GM12874 (cell line): ENCODE data around the gene DCAF11.

Source experiments
- TF ChIP-seq, protein P1 (sequence below): IDR thresholded peaks from 2 replicates; pipeline ENCODE4 v1.5.1; 2011; ENCODE audit warnings: low read depth, mild to moderate bottlenecking, control low read depth, low read length, moderate library complexity; ENCODE audit not compliant: insufficient read depth

DCAF11 gene

DNA sequence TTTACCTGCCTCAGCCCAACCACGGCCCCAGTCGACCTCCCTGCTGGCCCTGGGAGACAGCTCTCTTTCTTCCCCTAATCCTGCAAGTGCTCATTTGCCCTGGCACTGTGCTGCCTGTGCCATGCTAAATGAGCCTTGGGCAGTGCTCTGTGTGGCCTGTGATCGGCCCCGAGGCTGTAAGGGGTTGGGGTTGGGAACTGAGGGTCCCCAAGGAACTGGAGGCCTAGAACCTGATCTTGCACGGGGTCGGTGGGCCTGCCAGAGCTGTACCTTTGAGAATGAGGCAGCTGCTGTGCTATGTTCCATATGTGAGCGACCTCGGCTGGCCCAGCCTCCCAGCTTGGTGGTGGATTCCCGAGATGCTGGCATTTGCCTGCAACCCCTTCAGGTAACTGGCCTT, 35.5 kb downstream of the DCAF11 start:
- TF ChIP-seq, protein P1, sequence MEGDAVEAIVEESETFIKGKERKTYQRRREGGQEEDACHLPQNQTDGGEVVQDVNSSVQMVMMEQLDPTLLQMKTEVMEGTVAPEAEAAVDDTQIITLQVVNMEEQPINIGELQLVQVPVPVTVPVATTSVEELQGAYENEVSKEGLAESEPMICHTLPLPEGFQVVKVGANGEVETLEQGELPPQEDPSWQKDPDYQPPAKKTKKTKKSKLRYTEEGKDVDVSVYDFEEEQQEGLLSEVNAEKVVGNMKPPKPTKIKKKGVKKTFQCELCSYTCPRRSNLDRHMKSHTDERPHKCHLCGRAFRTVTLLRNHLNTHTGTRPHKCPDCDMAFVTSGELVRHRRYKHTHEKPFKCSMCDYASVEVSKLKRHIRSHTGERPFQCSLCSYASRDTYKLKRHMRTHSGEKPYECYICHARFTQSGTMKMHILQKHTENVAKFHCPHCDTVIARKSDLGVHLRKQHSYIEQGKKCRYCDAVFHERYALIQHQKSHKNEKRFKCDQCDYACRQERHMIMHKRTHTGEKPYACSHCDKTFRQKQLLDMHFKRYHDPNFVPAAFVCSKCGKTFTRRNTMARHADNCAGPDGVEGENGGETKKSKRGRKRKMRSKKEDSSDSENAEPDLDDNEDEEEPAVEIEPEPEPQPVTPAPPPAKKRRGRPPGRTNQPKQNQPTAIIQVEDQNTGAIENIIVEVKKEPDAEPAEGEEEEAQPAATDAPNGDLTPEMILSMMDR: no peak

DNA sequence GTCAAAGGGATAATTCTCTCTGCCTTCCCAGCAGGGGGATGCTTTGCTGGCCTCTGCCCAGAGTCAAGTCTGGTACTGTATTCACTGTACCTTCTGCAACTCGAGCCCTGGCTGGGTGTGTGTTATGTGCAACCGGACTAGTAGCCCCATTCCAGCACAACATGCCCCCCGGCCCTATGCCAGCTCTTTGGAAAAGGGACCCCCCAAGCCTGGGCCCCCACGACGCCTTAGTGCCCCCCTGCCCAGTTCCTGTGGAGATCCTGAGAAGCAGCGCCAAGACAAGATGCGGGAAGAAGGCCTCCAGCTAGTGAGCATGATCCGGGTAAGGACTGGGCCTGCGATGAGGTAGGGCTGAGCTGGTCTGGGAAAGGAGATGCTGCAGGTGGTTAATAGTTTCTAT, 36.0 kb downstream of the DCAF11 start:
- TF ChIP-seq, protein P1: no peak

DNA sequence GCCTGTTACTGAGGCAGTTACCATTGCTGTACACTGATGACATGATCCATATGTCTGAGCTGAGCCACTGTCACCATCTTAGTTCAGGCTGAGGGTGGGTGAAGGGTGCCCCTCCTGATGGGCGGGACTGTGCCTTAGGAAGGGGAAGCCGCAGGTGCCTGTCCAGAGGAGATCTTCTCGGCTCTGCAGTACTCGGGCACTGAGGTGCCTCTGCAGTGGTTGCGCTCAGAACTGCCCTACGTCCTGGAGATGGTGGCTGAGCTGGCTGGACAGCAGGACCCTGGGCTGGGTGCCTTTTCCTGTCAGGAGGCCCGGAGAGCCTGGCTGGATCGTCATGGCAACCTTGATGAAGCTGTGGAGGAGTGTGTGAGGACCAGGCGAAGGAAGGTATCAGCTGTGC, 36.4 kb downstream of the DCAF11 start:
- TF ChIP-seq, protein P1: no peak

DNA sequence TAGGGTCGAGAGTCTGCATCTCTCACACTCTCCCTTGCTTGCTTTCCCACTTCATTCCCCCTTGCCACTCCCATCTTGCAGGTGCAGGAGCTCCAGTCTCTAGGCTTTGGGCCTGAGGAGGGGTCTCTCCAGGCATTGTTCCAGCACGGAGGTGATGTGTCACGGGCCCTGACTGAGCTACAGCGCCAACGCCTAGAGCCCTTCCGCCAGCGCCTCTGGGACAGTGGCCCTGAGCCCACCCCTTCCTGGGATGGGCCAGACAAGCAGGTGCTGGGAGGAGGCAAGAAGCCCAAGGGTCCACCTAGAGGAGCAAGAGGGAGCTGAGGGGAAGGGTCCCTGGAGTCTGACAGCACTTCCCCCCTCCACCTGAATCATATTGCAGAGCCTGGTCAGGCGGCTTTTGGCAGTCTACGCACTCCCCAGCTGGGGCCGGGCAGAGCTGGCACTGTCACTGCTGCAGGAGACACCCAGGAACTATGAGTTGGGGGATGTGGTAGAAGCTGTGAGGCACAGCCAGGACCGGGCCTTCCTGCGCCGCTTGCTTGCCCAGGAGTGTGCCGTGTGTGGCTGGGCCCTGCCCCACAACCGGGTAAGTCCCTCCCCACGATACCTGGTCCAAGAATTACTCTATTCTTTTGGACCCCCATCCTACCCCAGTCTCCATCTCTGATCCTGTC, 37.0 kb downstream of the DCAF11 start:
- TF ChIP-seq, protein P1: no peak

DNA sequence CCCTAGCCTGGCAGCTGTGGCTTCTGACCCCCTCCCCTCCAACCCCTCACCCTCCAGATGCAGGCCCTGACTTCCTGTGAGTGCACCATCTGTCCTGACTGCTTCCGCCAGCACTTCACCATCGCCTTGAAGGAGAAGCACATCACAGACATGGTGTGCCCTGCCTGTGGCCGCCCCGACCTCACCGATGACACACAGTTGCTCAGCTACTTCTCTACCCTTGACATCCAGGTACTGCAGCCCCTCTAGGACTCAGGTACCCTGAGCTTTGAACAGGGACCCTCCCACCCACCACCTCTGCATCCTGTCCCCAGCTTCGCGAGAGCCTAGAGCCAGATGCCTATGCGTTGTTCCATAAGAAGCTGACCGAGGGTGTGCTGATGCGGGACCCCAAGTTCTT, 40.5 kb downstream of the DCAF11 start:
- TF ChIP-seq, protein P1: no peak

DNA sequence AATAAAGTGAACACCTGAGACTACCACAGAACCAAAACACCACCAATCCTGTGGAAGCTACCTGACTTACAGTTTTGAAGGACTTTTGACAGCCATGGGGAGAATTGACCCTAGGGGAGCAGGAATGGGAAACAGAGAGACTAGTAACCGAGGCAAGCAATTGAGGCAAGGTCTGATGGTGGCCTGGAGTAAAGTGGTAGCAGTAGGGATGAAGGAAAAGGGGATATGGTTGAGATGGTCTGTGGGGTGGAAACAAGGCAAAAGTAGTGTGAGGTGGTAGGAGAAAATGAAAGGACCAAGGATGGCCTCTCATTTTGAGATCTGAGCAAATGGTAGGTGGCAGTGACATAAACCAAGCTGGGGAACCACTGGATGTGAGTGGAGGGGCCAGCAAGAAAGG, 42.3 kb downstream of the DCAF11 start:
- TF ChIP-seq, protein P1: no peak

DNA sequence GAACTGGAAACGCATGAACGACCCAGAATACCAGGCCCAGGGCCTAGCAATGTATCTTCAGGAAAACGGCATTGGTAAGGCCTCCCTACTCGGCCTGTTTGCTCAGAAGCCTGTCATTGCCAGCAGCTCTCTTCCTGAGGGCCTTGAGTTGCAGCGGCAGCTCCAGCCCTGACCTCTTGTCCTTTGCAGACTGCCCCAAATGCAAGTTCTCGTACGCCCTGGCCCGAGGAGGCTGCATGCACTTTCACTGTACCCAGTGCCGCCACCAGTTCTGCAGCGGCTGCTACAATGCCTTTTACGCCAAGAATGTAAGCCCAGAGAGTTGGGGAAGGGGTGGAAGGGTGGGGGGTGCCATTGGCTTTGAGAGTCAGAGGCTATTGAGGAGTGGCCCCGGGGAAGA, 42.8 kb downstream of the DCAF11 start:
- TF ChIP-seq, protein P1: no peak
